Inferior parietal cortex (tissue), 1 donor: ENCODE data around the gene CRY1.
"Not testable (repeated sequence)": the region's sequence is repeated elsewhere in the genome, so short reads cannot be mapped to it uniquely, and the experiment has no call there.

ENCODE experiments used
- DNase-seq: peaks from one replicate; pipeline ENCODE4 v3.0.0-alpha.2; 2016; ENCODE audit errors: extremely low spot score

The CRY1 gene

DNA sequence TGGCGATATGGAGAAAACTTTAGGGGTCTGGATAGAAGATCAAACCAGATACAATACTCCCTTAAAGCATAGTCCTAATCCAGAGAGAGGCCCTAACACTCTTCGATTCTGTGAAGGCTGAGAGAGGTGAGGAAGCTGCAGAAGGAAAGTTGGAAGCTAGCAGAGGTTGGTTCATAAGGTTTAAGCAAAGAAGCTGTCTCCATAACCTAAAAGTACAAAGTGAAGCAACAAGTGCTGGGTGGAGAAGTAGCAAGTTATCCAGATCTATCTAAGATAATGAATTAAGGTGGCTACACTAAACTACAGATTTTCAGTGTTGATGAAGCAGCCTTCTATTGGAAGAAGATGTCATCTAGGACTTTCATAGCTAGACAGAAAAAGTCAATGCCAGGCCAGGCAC is 81.8 kb downstream of the CRY1 start:
- DNase-seq, result no peak

DNA sequence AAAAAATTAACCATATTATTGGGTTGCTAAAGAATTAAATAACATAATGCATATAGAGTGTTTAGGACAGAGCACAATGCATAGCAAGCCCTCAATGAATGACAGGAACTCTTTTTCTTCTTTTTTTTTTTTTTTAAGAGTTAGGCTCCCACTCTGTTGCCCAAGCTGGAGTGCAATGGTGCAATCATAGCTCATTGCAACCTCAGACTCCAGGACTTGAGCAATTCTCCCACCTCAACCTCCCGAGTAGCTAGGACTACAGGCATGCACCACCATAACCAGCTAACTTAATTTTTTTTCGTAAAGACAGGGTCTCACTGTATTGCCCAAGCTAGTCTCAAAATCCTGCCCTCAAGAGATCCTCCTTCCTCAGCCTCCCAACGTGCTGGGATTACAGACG is 85.9 kb downstream of the CRY1 start:
- no peak for DNase-seq

DNA sequence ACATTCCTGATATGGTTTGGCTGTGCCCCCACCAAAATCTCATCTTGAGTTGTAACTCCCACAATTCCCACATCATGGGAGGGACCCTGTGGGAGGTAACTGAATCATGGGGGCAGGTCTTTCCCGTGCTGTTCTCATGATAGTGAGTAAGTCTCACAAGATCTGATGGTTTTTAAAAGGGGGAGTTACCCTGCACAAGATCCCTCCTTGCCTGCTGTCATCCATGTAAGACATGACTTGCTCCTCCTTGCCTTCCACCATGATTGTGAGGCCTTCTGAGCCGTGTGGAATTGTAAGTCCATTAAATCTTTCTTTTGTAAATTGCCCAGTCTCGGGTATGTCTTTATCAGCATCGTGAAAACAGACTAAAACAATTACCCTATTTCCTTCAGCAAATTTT is 90.7 kb downstream of the CRY1 start:
- not testable (repeated sequence) for DNase-seq

DNA sequence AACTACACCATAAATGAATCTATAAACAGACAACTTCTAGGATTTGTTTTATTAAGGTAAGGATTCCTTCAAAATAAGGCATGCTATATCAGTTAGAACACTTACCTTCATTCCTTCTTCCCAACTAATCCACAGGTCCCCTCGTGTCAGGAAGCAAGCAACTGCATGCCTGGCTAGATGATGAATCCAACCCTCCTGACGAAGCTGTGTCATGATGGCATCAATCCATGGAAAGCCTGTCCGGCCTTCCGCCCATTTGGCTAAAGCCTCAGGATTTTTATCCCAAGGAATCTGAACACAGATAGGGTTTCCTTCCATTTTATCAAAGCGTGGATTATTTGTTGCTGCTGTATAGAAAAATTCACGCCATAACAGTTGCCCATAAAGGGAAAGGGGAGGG is 93.9 kb downstream of the CRY1 start:
- DNase-seq, result no peak

DNA sequence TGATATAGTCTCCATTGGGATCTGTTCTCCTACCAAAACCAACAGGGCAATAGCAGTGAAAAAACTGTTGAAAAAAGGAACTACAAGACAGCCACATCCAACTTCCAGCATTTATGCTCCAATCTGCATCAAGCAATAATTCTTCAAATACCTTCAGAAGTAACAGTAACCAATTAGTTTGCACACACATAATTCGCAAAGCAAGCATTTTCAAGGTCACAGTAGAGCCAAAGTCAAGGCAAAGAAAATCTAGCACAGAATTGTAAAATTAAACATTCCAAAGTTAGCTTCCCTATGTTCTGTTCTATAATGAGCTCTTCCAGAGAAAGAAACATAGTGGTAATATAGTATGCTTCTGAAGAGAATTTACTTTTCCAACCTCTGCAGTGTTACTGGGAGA is 95.4 kb downstream of the CRY1 start:
- DNase-seq, result no peak

DNA sequence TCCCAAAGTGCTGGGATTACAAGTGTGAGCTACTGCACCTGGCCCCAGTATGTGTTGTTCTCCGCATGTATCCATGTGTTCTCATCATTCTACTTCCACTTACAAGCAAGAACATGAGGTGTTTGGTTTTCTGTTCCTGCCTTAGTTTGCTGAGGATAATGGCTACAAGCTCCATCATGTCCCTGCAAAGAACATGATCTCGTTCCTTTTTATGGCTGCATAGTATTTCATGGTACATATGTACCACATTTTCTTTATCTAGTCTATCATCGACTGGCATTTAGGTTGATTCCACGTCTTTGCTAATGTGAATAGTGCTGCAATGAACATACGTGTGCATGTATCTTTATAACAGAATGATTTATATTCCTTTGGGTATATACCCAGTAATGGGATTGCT is 97.2 kb downstream of the CRY1 start:
- not testable (repeated sequence) for DNase-seq

DNA sequence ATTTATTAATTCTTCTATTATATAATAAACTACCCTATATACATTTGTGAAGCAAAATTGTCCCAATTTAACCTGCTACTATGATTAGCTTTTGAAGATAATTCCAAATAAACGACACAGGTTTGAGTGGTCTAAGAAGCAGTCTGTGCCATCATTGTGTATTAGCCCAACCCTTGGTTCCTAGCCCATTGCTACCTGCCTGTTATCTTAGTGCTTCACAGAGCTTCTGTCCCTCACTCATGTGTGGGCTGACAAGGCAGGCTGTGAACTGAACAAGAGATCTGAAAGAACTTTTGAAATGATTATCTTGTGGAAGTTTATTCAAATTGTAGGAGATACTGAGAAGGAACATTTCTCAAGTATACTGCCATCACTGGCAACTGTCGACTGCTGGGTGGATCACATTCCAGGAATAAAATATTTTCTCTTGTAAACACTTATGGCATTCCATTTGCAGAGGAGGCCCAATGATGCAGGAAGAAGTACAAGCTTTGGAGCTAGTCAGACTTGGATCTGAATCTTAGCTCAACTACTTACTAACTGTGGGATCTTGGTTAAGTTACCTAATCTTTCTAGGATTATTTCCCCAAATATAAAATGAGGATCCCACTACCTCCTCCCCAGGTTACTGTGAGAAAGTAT is 98.6 kb downstream of the CRY1 start:
- DNase-seq, result no peak

DNA sequence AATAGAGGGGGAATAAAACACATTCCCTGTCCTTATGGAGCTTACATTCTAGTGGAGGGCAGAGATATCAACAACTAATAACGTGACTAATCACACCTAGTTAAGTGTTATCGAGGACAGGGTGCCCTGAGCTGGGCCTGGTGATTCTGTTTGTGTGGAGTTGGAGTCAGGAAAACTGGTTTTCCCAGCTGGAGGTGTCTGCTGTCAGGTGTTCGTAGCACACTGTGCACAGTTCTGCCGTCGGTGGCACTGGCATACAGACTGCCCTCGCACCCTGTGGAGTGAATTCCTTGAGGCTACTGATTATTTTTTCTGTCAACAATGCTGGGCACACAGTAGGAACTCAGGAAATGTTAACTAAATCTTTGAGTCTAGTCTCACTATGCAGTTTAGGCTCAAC is 105.5 kb downstream of the CRY1 start:
- DNase-seq, result no peak

DNA sequence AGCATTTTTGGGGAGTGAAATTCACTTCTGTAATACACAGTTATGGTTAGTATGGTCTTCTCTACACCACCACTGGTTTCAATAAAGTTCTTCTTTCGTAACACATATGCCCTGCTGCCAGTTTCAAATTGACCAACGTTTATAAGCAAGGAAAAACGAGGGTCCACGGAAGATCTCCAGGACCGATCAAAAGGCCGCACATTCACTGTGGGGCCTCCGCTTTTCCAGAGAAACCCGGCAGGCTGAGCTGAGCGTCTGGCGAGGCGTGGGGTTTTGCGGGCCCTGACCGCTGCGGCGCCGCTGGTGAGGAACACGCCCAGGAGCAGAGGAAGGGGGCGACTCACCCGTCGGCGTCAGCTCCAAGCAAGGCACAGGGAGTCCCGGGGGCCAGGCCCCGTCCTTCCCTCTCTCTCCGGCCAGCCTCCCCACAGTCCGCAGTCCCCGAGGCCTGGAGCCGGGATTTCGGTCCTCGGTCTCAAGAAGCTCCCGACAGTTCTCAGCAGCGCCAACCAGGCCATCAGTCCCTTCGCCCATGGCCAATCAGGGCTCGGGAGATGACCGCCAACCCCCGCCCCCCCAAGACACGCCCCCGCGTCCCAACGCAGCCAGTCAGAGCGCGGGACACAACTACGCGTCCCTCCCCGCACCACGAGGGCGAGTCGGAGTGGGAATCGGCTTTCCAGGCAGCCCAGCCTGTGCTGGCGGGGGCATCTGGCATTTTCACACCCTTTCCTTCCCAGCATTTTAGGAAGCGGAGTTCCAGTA is 106.5 kb downstream of the CRY1 start, which contains the start of gene MTERF2:
Gene MTERF2, minus strand, starts transcription at position 522 of the 765 bp plus-strand sequence. CDS start 8,432 bp downstream, outside the sequence.
- DNase-seq, result peak; percentile 91

DNA sequence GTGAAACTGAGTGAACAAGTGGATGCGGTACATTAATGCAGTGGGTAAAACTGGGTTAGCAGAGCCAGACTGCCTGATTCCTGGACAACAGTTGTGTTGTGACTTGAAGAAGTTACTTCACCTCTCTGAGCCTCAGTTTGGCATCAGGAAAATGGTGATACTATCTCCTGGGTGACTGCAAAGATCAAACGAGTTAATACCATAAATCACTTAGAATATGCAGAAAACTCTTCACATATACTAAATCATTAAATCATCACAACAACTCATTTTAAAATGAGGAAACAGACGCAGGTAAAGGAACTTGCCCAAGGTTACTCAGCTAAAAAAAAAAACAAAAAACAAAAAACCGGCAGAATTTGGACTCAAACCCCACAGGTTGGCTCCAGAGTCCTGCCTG is 107.2 kb downstream of the CRY1 start:
- DNase-seq, result no peak

DNA sequence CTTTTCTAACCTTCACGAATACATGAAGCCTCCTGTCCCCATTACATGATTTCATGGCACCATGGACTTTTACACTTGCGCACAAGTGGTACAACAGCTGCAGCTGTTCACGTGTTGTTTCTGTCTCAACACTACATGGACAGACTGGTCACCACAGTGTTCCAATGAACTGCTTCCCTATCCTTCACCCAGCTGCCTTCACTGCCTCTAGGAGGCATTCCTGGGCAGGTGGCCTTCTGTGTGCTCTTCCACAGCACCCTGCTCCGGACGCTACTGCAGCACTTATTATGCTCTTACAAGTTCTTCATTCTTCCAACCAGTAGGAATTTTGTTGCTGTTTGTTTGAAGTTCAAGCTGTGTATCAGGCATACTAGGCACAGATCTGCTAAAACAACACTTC is 107.9 kb downstream of the CRY1 start:
- DNase-seq, result no peak

DNA sequence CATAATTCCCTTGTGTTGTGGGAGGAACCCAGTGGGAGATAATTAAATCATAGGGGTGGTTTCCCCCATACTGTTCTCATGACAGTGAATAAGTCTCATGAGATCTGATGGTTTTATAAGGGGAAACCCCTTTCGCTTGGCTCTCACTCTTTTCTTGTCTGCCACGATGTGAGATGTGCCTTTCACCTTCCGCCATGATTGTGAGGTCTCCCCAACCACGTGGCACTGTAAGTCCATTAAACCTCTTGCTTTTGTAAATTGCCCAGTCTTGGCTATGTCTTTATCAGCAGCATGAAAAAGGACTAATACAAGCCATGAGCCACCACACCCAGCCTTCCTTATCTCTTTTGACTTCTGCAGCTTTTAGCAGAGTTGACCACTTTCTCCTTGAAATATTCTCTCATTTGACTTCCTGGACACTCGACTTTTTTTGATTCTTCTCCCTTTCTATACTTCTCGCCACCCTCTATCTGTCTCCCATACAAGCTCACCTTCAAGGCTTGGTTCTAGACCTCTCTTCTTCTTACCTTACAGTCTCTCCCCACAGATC is 108.7 kb downstream of the CRY1 start:
- no peak for DNase-seq

DNA sequence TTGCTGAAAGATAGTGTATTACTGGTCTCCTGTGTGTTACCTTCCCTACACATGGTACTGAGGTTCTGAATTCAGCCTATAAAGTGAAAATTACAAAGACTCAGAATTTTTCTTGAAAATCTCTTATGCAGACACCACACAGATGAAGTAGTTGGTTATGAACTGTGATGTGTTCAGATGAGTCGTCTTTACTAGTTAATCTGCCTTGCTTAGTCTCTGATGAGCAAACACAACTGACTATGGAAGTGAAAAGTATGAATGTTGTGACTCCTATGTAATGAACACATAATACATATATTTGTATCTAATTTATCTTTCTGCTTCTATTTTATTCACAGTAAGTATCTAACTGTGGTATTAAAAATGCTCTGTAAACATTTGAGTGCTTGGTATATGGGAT is 111.1 kb downstream of the CRY1 start:
- DNase-seq, result no peak

DNA sequence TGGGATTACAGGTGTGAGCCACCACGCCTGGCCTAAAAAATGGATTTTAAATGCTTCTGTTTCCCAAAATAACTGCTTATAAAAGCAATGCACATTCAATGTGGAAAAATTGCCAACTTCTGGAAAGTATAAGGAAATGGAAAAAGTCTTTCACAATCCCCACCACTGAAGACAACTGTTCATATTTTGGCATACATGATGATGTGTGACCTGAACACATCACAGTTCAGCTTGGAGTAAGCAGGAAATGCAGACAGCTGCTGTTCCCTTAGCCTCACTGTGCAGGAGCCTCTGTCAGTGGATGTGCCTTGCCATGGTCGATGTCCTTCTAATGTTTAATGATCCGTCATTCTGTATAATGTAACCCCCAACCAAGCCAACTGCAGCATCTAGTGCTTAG is 111.6 kb downstream of the CRY1 start:
- DNase-seq, result no peak

DNA sequence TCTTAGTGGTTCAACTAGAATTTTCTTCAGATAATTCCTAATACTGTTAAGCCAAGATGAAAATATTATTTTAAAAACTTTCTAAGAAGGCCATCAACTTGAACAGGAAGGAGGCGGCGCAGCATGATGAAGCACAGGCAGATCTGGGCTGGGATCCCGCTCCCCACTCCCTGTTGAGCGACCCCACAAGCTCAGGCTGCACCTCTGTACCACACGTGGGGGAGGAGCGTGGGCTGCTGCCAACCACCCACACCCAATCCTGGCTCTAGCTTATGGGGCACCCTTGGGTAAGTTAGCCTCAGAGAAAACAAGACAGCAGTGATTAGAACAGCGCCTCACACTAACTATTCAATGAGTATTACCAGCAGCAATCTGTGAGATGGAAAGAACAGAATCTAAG is 112.4 kb downstream of the CRY1 start:
- no peak for DNase-seq

DNA sequence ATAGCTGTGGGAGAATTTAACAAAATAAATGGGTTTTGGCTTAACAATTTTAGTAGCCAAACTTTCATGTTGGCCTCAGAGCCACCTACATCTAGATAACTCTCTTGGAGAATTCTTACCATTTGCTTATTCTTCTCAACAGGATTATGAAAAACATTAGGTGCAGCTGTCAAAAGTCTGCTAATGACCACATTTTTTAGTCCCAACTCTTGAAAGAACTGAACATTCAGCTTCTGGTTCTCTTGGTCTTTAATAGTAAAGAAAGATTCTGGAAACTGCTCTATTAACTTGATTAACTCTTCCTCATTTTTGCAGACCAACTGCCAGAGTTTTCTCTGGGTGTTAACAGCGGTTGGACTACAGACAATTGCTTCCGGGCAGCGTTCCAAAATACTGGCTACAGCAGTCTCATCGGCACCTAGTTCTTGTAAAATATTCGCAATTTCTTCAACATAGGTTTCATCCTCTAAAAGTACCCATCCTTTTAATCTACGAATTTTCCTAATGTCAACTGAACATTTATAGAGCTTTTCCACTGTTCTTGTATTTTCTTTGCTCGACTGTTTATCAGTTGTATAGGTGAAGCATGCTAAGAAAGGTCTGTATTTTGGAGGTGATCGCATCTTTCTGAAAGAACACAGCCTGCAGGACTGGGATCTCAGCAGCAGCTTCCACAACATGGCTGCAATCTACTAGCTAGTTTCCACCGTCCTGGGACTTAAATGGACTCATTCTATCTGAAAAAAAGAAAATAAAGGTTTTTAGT is 115.1 kb downstream of the CRY1 start:
- DNase-seq, result peak; percentile 72

DNA sequence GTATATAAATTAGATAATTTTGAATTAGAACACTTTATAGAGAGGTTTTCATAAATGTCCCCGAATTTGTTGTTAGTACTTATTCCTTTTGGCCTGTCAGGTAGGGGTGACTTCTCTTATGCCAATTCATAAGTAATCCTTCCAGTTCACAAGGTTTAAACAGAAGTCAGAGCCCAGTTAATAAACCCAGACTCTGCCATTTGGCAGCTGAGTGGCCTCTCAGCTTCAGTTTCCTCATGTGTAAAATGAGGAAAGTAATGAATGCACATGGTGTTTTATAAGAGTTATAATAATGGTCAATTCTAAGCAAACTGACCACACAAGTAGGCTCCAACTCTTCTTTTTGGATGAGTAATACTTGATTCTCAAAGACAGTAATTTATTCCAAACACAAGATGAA is 116.7 kb downstream of the CRY1 start:
- DNase-seq, result no peak

DNA sequence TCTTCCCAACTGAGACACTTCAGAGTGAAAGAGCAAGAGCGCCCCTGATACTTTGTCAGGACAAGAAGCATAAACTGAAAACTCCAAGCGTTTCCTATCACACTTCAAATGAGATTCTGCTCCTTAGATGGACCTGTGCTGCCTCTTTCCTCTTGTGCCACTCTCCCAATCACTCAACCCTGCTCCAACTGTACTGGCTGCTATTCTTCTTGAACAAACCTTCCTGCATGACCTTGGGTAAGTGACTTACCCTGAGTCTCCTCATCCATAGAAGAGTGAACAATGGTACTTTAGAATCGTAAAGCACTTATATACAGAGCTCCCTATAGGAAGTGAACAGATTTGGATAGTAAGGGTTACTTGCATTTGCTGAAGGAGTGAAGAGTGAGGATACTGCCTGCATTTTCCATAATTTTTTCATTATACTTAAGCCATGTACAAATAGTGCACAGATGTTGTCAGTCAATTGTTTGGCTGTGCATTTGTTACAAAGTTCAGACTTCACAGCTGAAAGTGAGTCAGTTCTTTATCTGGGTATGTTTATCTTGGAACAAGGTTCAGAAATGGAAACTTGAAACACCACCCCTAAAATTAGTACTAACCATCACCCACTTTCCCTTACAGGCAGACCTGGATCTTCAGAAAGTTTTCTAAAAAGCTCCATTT is 117.2 kb downstream of the CRY1 start:
- no peak for DNase-seq

DNA sequence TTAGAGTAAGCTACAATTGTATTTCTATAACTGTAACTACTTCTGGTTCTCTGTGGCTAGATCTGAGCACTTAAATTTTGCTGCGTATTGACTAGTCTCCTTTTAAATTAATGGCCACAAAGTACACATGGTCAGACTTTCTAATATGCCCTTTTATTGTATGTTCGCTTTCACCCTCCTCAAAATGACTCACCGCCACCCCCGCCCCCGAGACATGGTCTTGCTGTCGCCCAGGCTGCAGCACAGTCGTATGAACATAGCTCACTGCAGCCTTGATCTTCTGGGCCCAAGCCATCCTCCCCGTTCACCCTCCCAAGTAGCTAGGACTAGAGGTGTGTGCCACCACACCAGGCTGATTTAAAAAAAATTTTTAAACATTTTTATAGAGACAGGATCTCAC is 118.3 kb downstream of the CRY1 start:
- DNase-seq, result no peak

DNA sequence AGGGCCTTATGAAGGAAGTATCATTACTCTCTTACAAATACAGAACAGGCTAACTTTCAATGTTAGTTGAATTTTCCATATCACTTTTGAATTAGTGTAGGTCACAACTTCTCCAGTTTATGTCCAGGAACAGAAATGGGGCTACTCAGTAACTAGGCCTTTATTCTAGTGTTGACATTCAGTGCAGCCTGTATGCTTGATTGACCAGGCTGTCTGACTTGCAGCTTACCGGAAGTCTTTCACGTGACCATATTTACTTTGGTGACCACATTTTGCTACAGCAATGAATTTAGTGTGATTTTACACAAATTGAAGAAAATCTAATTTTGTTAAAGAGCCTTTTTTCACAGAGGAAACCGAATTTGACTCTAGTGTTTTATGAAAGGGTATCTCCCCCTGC is 118.8 kb downstream of the CRY1 start:
- DNase-seq, result no peak

DNA sequence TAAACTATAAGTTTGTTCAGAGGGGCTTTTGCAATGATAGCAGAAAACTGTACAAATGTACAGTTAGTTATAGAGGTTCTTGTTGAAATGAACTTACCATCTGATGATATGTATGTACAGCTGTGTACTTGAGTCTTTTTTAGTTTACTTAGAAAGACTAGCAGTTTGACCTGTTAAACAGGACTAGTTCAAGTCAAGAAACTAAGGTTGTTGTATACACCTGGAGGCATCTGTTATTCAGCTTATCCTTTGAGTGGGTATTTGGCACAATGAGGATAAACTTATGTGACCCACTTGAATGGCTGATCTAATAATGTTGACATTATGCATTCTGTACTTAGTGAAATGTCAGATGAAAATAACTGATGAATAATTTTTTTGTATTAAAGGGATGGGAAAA is 119.8 kb downstream of the CRY1 start:
- no peak for DNase-seq

DNA sequence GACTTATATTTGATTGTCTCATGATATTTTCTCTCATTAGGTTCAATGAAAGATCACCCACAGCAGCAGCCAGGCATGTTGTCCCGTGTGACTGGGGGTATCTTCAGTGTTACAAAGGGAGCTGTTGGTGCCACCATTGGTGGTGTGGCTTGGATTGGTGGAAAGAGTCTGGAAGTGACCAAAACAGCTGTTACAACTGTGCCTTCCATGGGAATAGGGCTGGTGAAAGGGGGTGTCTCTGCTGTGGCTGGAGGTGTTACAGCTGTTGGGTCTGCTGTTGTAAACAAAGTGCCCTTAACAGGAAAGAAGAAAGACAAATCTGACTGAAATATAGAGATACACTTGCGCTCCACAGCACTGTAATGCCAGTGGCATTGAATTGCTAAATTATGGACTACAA is 122.3 kb downstream of the CRY1 start:
- DNase-seq, result no peak
